SK-N-MC (cell line): ENCODE measurements around the gene UBTD1.

Source experiments
- DNase-seq: peaks from one replicate; pipeline ENCODE4 v3.0.0-alpha.2; 2011; ENCODE audit warnings: low read depth, low spot score
- H3K27ac ChIP-seq: fragments of 200-600 bp; sonication (generic); 2 replicates; pipeline ENCODE4 v1.5.1; 2016; ENCODE audit warnings: mixed run types
- H3K36me3 ChIP-seq: fragments of 200-600 bp; sonication (generic); 2 replicates; pipeline ENCODE4 v1.6.1; 2017; ENCODE audit warnings: antibody characterized with exemption, low read length, mixed read lengths; ENCODE audit not compliant: insufficient read depth
- H3K4me3 ChIP-seq: fragments of 200-600 bp; sonication (generic); 2 replicates; pipeline ENCODE4 v1.5.1; 2016
- H3K9ac ChIP-seq: fragments of 200-600 bp; sonication (generic); 2 replicates; pipeline ENCODE4 v1.8.0; 2017; ENCODE audit warnings: mixed run types, mixed read lengths; ENCODE audit not compliant: insufficient read length
- H3K9me3 ChIP-seq: fragments of 200-600 bp; sonication (generic); 2 replicates; pipeline ENCODE4 v1.6.1; 2017; ENCODE audit warnings: low read depth, mild to moderate bottlenecking, antibody characterized with exemption, low read length, moderate library complexity, mixed read lengths
- EZH2 ChIP-seq: fragments of 200-600 bp; sonication (generic); IDR thresholded peaks from one replicate; pipeline ENCODE4 v1.6.1; 2017; ENCODE audit warnings: antibody characterized with exemption
- FOXP2 ChIP-seq: optimal IDR thresholded peaks from 2 replicates; pipeline ENCODE3; 2011; ENCODE audit warnings: mild to moderate bottlenecking, moderate library complexity; ENCODE audit not compliant: insufficient read depth; ENCODE audit errors: extremely low read length, control extremely low read depth
- POLR2AphosphoS5 ChIP-seq: IDR thresholded peaks from 2 replicates; pipeline ENCODE4 v1.6.1; 2012; ENCODE audit warnings: mild to moderate bottlenecking, low read depth, low read length, borderline replicate concordance

Gene UBTD1

GRCh38 chr10:97608991-97609561 lies 110.4 kb downstream of the UBTD1 start:
- no peak for DNase-seq
- Histone ChIP-seq H3K4me3 (no peak overlapping the region), H3K36me3 (no peaks in the 10 kb centered on the region), H3K27ac (no peak overlapping the region), H3K9ac (no peak overlapping the region), H3K9me3 (no peaks in the 10 kb centered on the region)
- TF ChIP-seq POLR2AphosphoS5, result no peak
- TF ChIP-seq FOXP2, result no peak
- no peak for TF ChIP-seq EZH2

GRCh38 chr10:97611473-97611872 lies 112.7 kb downstream of the UBTD1 start:
- no peak for DNase-seq
- TF ChIP-seq POLR2AphosphoS5, result no peak
- TF ChIP-seq EZH2, result no peak
- no peak for TF ChIP-seq FOXP2
- H3K36me3 ChIP-seq, result no peaks in the 10 kb centered on the region
- no peak overlapping the region for H3K9ac ChIP-seq
- H3K27ac ChIP-seq, result no peak overlapping the region
- H3K4me3 ChIP-seq, result no peak overlapping the region
- H3K9me3 ChIP-seq, result no peaks in the 10 kb centered on the region

GRCh38 chr10:97612386-97612785 lies 113.7 kb downstream of the UBTD1 start:
- no peak for DNase-seq
- H3K4me3 ChIP-seq, result no peak overlapping the region

GRCh38 chr10:97618285-97618684 lies 119.6 kb downstream of the UBTD1 start:
- no peaks in the 10 kb centered on the region for H3K9me3 ChIP-seq
- TF ChIP-seq EZH2 (no peak), POLR2AphosphoS5 (no peak), FOXP2 (no peak)
- no peak overlapping the region for H3K9ac ChIP-seq
- no peaks in the 10 kb centered on the region for H3K36me3 ChIP-seq
- H3K27ac ChIP-seq, result no peak overlapping the region
- no peak overlapping the region for H3K4me3 ChIP-seq
- no peak for DNase-seq

More at GRCh38 chr10:97612386-97612785, 113.7 kb downstream of the UBTD1 start:
- Histone ChIP-seq H3K36me3 (no peaks in the 10 kb centered on the region), H3K9ac (no peak overlapping the region), H3K27ac (no peak overlapping the region), H3K9me3 (no peaks in the 10 kb centered on the region)
- no peak for TF ChIP-seq EZH2
- no peak for TF ChIP-seq POLR2AphosphoS5
- TF ChIP-seq FOXP2, result no peak

- DNase-seq, result no peak
Observed at GRCh38 chr10:97618733-97619132, 120.0 kb downstream of the UBTD1 start.

More at GRCh38 chr10:97618733-97619132, 120.0 kb downstream of the UBTD1 start:
- Histone ChIP-seq H3K27ac (no peak overlapping the region), H3K36me3 (no peaks in the 10 kb centered on the region), H3K9ac (no peak overlapping the region), H3K4me3 (no peak overlapping the region), H3K9me3 (no peaks in the 10 kb centered on the region)
- TF ChIP-seq EZH2, result no peak
- no peak for TF ChIP-seq POLR2AphosphoS5
- no peak for TF ChIP-seq FOXP2
